ENCODE measurements around the gene ZBTB18.

- TF ChIP-seq, protein P1, sequence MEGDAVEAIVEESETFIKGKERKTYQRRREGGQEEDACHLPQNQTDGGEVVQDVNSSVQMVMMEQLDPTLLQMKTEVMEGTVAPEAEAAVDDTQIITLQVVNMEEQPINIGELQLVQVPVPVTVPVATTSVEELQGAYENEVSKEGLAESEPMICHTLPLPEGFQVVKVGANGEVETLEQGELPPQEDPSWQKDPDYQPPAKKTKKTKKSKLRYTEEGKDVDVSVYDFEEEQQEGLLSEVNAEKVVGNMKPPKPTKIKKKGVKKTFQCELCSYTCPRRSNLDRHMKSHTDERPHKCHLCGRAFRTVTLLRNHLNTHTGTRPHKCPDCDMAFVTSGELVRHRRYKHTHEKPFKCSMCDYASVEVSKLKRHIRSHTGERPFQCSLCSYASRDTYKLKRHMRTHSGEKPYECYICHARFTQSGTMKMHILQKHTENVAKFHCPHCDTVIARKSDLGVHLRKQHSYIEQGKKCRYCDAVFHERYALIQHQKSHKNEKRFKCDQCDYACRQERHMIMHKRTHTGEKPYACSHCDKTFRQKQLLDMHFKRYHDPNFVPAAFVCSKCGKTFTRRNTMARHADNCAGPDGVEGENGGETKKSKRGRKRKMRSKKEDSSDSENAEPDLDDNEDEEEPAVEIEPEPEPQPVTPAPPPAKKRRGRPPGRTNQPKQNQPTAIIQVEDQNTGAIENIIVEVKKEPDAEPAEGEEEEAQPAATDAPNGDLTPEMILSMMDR (IDR thresholded peaks at IDR 0.05) = no peak
- TF ChIP-seq POLR2A (IDR thresholded peaks at IDR 0.05) (no peak), EP300 (IDR thresholded peaks at IDR 0.05) (no peak)
Measured at GRCh38 chr1:244060686-244061085, 9.6 kb downstream of the ZBTB18 start.
